ENCODE measurements around the gene AR.

DNA sequence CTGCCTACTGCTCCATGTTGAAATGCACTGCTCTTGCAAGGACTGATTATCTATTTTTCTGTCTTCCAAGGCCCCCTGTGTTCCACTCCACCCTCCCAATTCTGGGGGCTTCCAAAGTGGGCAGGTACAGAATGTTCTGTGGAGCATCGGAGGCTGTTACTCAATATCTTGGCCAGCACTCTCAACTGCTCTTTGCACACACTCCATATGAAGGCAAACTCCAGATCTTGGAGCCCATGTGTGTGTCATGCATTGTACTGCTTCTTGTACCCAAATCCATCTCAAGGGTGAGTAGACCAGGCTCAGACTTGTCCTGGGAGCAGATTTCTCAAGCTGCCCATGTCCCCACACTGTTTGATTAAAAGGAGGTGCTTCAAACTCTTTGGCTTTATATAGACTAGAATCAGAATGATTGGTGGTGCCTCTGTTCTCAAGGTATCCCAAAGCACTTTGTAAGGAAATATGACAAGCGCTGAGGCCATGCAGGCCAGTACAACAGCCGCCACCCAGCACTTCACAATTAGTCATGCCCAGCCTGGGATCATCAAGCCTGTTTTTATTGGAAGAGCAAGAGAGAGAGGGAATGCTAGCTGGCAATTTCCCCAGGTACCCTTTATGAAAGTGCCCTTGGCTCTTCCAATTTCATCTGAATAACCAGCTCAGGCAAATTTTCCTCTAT lies 44.3 kb downstream of the AR start:
- TF ChIP-seq POLR2A (IDR thresholded peaks at IDR 0.05; ENCODE audit: control extremely low read depth in 1 of 2, low read depth in 2 of 2, low read length in 2 of 2), result no peak
- no peak for TF ChIP-seq CTCF (IDR thresholded peaks at IDR 0.05; ENCODE audit: control extremely low read depth in 1 of 3, insufficient read depth in 1 of 3, low read depth in 1 of 3, low read length in 3 of 3)
- no peak for TF ChIP-seq SIN3A (conservative IDR thresholded peaks at IDR 0.05 in 1 of 2, IDR thresholded peaks at IDR 0.05 in 1 of 2; ENCODE audit: low read depth in 1 of 2, low read length in 2 of 2)
- no peak for TF ChIP-seq E2F6 (IDR thresholded peaks at IDR 0.05)
- TF ChIP-seq JUND (IDR thresholded peaks at IDR 0.05; ENCODE audit: low read length), result no peak
- TF ChIP-seq TEAD4 (IDR thresholded peaks at IDR 0.05; ENCODE audit: low read depth, low read length), result no peak

Measured in H1 (cell line).